NB4 (cell line): ENCODE results near the gene IL1RL2.
A peak's percentile ranks its signal among the peaks of the same experiment; 100 is the strongest.

Experiments used
- DNase-seq: peaks from one replicate; pipeline ENCODE4 v3.0.0; 2010; ENCODE audit warnings: low read depth
- H3K4me3 ChIP-seq: one replicate; pipeline ENCODE4 v1.5.1; 2011; ENCODE audit warnings: mild to moderate bottlenecking, low read depth, low read length, moderate library complexity
- MYC ChIP-seq: IDR thresholded peaks from 2 replicates; pipeline ENCODE4 v1.6.1; 2011; ENCODE audit warnings: low read depth, low read length
- POLR2A ChIP-seq: IDR thresholded peaks from 2 replicates; pipeline ENCODE4 v1.6.1; 2011; ENCODE audit warnings: mild to moderate bottlenecking; ENCODE audit not compliant: insufficient read length; ENCODE audit errors: extremely low read depth
- TF ChIP-seq, protein P1 (sequence below): IDR thresholded peaks from 2 replicates; pipeline ENCODE4 v1.6.1; 2011; ENCODE audit warnings: low read depth, low read length
- TF ChIP-seq, protein P2 (sequence below): IDR thresholded peaks from one replicate; pipeline ENCODE4 v1.5.1; 2012; ENCODE audit warnings: low read depth, low read length

Gene IL1RL2

DNA sequence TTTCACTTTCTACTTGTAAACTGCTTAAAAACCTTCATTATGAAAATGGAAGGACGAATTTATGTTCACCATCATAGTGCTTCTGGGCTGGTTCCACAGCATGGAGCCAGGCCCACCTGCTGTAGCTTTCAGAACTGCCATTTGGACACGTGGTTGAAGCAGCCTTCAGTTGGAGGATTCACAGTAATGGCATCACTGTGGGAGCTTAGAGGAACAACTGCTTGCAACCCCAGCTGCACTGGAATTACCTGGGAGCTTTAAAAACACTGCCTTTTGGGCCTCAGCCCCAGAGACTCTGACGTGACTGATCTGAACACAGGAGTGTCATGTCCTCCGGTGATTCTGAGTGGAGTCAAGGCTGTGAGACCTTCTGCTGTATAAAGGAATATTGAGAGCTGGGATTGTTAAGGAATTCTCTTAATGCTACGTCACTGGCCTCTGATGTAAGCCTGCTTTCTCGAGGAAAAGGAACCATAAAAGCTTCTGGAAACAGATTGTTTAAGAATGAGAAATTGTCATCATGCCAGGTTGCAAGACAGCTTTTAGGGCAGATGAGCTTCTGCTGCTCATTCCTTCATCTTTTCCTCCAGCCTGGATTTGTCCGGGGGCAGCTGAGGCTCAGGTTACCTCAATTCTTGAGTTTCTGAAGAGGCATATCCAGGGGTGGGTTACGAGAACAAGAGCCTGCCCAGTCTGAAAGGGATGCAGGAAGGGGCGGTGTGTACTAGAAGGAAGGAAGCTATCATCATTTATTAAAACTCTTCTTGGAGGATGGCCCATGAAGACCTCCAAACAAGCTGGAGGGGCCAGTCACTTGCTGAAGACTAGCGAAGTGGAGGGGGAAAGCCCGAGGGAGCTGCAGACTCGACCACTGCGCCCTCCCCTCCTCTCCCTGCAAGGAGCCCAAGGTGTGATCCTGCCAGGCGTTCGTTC lies 45.5 kb upstream of the IL1RL2 start:
- no peak for DNase-seq
- H3K4me3 ChIP-seq, result no peak overlapping the region
- no peak for TF ChIP-seq MYC
- TF ChIP-seq, protein P1, sequence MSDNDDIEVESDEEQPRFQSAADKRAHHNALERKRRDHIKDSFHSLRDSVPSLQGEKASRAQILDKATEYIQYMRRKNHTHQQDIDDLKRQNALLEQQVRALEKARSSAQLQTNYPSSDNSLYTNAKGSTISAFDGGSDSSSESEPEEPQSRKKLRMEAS, result no peak
- TF ChIP-seq, protein P2, sequence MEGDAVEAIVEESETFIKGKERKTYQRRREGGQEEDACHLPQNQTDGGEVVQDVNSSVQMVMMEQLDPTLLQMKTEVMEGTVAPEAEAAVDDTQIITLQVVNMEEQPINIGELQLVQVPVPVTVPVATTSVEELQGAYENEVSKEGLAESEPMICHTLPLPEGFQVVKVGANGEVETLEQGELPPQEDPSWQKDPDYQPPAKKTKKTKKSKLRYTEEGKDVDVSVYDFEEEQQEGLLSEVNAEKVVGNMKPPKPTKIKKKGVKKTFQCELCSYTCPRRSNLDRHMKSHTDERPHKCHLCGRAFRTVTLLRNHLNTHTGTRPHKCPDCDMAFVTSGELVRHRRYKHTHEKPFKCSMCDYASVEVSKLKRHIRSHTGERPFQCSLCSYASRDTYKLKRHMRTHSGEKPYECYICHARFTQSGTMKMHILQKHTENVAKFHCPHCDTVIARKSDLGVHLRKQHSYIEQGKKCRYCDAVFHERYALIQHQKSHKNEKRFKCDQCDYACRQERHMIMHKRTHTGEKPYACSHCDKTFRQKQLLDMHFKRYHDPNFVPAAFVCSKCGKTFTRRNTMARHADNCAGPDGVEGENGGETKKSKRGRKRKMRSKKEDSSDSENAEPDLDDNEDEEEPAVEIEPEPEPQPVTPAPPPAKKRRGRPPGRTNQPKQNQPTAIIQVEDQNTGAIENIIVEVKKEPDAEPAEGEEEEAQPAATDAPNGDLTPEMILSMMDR, result no peak
- no peak for TF ChIP-seq POLR2A

DNA sequence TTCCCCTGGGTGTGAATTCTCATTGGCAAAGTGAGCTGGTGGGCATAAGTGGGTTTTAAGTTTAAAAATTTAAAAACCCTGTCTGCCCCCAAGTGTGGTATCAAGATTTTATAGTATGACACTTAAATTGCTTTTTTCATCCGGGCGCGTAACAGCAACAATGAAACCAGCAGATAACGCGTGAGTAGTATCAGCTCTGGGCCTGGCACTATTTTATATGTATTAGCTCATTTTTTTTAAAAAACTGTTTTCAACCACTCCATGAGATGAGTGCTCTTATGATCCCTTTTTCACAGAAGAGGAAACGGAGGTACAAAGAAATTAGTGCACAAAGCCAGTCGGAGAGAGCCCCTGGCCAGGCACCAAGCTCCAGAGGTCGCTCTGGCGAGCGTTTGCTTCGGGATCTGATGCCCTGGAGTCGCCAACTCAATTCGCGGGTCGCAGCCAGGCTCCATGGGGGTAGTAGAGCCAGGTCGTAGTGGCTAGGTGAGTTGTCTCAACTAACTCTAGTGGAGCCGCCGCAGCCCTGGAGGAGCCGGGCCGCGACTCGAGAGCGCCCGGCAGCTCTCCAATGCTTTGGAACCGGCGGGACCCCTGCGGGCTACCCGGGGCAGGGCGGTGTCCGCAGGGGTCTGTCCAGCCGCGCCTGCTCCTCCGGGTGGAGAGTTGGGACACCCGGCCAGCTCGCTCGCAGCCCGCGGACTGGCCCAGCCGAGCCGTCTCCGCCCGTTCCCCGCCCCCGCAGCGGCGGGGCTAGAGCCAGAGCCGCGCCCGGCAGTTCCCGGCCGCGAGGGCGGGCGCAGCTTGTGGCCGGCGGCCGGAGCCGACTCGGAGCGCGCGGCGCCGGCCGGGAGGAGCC lies 44.6 kb upstream of the IL1RL2 start, which contains the start of gene IL1R1:
Gene IL1R1, plus strand, starts transcription at position 777 of the 859 bp plus-strand sequence. CDS start 14,979 bp downstream, outside the sequence.
- TF ChIP-seq POLR2A (no peak), MYC (no peak)
- TF ChIP-seq, protein P2, result no peak
- TF ChIP-seq, protein P1, result no peak
- H3K4me3 ChIP-seq, result peak within 1 kb of the TSS; percentile 43
- peak; percentile 71 for DNase-seq

DNA sequence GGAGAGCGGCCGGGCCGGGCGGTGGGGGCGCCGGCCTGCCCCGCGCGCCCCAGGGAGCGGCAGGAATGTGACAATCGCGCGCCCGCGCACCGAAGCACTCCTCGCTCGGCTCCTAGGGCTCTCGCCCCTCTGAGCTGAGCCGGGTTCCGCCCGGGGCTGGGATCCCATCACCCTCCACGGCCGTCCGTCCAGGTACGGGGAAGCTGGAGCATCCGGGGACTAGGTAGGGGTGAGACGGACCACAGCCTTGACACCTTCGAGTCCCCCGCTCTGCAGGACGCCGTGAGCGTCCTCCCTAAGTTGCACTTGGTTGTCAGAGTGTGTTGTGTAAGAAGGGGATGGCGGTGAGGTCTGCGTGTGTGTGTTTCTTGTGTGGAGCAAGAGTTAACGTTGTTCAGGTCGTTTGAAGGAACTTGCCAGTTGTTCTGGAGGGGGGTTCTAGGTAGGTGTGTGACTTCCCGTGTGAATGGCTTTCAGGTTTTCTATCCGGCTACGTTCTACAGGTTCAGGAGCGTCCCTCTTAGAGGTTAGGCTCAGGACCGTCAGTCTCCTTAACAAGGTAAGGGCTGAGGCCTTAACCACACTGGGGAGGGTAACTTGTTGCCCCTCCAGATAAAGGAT lies 43.9 kb upstream of the IL1RL2 start:
- DNase-seq, result peak; percentile 61
- peak overlapping the region; percentile 43 for H3K4me3 ChIP-seq

DNA sequence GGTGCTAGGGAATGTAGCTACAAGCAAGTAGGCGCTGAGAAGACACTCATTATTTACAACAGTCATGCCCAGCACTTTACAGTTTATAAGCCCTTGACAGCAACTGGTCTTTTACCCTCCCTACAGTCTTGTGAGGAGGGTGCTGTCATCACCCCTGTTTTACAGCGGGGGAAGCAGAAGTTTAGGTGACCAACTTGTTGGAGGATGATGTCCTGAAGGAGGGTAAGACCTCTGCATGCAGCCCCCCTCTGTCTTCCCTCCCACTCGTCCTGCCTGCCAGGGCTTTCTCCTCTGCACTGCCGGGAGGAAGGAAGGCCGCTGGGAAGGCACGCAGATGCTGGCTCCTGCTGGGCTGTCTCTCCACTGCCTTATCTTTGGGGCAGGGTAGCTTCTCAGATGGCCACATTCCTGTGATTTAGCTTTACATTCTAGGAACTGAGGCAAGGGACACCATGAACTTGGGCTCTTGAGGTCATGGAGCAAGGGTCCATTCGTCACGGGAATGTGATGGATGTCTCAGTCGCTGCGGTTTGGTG lies 43.3 kb upstream of the IL1RL2 start:
- TF ChIP-seq MYC, result no peak
- no peak overlapping the region for H3K4me3 ChIP-seq
- no peak for DNase-seq

More for the DNA sequence above, 43.9 kb upstream of the IL1RL2 start:
- TF ChIP-seq MYC, result no peak
- TF ChIP-seq, protein P1, result no peak

DNA sequence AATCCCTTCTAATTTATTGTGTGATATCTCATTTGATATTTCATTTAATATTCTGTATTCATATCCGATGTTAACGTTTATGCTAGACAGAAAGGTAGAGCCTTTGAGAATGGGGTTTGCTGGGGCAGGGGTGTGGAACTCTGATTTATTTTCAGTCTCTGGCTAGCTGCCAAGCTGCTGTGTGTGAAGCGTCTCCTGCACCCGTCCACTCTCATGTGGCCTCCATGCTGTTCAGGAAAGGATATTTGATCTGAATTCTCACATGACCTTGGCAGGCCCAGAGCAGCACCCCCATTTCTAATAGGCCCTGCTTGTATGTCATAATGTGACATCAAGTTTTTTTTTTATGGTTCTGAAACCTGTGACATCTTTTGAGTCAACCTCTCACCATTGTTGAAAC lies 42.7 kb upstream of the IL1RL2 start:
- DNase-seq, result no peak
- H3K4me3 ChIP-seq, result no peak overlapping the region
- TF ChIP-seq POLR2A, result no peak
- TF ChIP-seq MYC, result no peak
- TF ChIP-seq, protein P2, result no peak

DNA sequence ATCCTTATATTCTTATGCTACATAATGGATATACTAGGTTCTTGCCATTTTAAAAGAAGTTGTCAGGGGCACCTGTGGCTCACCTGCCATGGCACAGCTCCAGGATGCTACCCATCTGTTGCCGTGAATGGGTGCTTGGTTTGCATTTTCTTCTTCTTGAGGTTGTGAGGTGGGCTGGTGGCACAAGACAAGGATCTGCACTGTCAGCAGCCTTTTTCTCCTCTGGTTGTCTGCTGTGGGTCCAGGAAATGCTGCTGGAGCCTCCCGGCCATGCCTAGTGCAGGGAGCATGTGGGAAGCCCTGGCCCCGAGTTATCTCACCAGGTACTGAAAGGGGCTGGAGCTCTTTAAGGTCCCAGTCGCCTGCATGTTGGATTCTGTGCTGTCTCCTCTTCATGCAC lies 41.7 kb upstream of the IL1RL2 start:
- TF ChIP-seq, protein P1, result no peak
- TF ChIP-seq, protein P2, result no peak
- TF ChIP-seq POLR2A, result no peak
- TF ChIP-seq MYC, result no peak
- DNase-seq, result no peak
- no peak overlapping the region for H3K4me3 ChIP-seq
